NCI-H146 (cell line): ENCODE data around the gene GRK5.

Experiments
- DNase-seq: peaks from one replicate; lab custom pipeline; 2025; lab: John Stamatoyannopoulos, UW

Gene GRK5

GRCh38 chr10:119483839-119484238 lies 276.5 kb downstream of the GRK5 start:
- no peak for DNase-seq

- DNase-seq = no peak
Measured at GRCh38 chr10:119488675-119489074, 281.3 kb downstream of the GRK5 start.

- no peak for DNase-seq
Measured at GRCh38 chr10:119489991-119490326, 282.6 kb downstream of the GRK5 start.

DNA sequence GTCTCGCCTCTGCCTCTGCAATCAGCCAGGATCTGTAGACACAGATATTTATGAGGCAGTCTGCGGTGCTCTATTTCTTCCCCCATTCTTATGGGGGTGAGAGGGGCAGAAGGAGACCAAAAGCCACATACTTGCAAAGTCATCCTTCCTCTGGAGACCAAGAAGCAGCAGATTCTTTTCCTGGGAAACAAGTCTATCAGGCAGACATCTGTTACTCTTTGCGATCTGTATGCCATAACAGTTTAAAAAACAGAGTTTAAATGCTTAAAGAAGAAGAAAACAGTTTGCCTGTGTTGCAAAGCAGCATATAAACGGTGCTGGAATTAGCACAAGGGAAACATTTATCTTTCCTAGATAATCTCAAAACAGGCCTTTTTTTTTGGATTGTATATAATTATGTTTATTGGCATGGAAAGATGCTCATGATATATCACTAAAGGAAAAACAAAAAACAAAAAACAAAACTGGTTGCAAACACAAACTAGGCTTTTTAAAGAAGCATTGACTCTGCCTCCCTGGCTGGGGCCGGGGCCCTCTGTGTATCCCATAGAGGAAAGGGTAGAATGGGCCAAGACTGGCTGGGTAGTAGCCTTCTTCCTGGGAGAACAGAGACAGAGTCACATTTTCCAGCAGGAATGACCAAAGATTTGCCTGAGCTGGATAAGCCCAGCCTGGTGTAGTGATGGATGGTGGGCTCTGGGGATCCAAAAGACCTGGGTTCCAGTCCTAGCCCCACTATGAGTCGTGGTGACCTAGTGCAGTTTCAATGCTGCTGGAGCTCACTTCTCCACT lies 284.8 kb downstream of the GRK5 start:
- no peak for DNase-seq

GRCh38 chr10:119493155-119493554 lies 285.8 kb downstream of the GRK5 start:
- DNase-seq = no peak

GRCh38 chr10:119494236-119495020 lies 287.1 kb downstream of the GRK5 start:
- no peak for DNase-seq

DNA sequence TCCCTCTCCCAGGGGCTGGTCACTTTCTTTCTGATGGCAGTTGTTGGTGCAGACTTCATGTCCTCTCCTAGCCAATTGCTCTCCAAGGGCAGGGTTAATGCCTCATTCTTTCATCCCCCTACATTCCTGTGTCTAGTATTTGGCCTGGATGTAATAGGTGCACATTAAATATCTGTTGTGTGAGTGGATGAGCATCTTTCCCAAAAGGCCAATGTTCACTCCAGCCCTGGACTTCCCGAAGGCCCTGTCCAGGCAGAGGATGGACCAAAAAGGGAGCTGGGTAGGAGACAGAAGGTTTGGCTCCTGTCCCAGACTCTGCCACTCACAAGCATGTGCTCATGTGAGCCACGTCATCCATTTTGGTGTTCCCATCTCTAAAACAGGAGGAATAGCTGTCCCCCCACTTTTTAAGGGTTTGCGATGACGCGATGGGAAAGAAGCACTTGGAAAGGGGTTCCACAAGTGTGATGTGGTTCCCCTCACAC lies 287.7 kb downstream of the GRK5 start:
- no peak for DNase-seq

DNA sequence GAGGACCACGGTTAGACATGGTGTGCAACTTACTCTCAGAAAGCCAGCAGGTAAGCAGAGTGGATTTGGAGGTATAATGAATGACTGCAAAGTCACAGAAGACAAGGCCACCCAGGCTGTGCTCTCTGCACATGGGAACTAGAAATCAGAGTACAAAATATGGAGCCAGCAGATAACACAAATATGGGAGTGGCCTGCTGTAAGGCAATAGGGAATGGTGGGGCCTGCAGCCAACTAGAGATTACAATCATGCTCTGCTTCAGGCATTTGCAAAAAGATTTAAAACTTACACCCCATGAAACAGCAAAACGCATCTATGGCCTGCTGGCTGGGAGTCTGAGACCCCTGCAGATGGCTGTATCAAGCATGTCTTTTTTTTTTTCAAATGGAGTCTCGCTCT lies 288.2 kb downstream of the GRK5 start:
- no peak for DNase-seq

- DNase-seq = no peak
Measured at GRCh38 chr10:119496273-119496672, 288.9 kb downstream of the GRK5 start.

DNA sequence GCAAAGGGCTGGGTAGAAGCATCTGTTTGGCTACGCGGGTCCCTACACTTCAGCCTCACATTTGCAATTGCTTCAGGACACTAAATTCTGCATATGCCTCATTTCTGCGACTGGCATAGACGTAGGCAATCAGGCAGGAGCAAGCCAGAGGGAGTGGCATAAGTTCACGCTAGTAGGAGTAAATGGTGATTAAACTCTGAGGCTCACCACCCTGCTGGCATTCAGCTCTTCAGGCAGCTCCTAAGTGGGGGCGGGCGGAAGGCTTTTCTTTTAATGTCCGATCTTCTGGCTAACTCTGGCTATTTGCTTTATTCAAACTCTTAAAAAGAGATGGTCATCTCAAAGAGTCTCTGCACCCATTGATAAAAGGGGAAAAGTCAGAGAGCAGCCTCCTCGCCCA lies 289.9 kb downstream of the GRK5 start:
- DNase-seq = no peak

DNA sequence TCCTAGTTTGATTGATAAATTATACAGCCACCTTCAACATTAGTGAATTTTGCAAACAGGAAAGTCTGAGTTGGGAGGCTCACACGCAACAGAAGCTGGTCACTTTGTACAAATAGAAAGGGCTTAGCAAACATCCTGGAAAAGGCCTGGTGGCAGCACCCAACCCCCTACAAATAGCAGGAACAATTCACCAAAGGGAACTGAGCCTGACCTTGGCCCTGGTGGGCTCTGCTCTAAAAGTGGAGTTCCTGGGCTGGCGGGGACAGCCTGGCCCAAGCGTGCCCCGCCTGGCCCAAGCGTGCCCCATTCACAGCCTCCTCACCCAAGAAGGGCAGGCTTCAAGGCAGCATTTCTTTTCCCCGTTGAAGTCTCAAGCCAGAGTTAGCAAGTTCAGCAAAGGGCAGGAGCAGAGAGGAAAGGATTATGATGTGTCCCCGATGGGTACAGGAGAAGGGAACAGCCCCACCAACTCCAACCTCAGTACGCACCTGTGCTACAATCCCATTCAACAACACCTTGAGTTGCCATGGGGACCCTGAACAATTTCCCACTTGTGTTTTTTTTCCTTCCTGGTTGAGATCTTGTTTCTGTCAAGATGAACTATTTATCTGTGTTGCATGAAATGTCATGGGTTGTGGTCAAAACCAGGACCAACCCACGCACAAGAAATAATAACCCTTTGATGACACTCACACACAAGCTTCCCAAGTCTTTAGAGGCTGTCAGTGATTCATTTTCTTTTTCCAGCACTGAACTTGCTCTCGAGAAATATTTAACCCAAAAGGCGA lies 291.7 kb downstream of the GRK5 start:
- no peak for DNase-seq

GRCh38 chr10:119499677-119500002 lies 292.3 kb downstream of the GRK5 start:
- DNase-seq = no peak

DNA sequence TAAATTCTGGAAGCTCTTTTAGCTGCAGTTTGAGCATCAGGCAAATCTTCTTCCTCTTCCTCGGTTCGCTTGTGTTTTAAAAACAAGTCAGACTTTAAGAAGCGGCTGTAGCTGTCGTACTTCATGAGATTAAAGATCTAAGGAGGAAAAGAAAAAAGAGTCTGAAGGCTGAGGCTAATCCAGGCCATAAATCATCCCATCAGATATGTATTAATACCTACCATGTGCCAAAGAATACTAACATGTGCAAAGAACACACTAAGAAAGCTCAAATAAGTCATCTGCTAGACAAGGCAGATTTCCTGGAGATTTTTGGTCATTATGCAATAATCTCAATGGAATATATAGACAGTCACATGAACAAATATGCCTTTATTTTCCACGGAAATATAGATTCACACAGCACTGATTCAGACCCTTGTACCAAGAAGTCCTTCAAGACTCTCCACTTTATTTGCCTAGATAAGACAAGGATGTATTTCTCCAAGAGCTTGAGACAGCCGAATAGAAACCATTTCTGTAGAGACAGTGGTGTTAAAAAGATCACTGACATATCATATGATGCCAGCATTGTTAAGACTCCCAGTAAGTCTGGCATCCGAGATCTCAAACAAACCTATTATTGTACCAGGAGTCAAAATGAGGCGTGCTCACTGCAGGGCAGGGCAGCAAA lies 292.9 kb downstream of the GRK5 start:
- no peak for DNase-seq

DNA sequence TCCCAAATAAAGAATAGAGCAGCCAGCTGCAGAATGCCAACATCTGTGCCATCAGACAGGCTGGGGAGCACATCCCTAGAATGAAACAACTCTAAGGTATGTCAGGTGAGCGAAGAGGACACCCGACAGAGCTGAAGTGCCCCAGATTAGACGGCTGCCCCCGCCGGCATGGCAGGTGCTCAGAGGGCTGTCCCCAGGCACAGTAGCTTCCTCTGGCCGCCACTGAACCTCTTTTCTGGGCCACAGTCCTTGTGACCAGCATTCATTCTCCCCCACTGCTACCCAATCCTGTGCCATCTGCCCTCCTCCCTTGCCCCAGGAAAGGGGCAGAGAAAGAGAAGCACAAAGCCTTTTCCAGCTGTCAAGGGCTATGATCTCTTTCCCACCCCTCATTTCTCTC lies 293.4 kb downstream of the GRK5 start:
- DNase-seq = no peak

- DNase-seq = no peak
Measured at GRCh38 chr10:119501690-119502089, 294.3 kb downstream of the GRK5 start.

GRCh38 chr10:119502209-119502608 lies 294.8 kb downstream of the GRK5 start:
- no peak for DNase-seq

DNA sequence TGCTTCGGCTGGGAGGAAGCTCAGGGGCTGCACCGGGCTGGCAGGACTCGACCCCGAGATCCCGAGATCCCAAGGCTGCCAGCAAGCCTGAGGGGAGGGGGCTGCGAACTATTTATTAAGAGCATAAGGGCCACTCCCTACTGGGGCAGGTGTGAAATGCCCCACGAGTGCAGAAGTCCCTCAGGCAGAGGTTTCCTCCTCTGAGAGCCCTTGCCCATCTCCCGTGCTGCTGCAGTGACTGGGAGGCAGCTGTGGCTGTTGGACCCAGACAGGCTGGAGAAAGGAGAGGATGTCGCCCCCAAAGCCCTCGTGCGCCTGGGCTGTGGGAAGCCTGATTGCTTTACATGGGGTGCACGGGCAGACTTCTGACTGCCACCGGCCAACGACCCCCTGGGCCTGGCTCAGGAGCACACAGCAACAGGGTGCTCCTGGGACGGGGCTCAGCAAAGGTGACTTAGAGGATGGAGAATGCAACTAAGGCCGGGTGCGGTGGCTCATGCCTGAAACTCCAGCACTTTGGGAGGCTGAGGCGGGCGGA lies 295.3 kb downstream of the GRK5 start:
- no peak for DNase-seq

DNA sequence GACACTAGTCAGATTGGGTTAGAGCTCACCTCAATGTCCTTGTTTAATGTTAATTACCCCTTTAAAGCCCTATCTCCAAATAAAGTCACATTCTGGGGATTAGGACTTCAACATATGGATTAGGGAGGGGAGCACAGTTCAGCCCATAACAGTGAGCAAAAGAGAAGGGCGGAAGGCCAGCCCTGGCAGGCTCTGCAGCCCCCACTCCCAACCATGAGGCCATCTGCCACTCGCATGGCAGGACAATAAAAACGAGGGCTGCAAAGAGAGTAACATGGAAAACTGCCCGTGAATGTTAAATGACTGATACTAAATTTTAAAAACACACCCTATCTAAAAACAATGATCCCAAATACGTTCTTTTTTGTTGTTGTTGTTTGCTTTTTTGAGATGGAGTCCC lies 296.4 kb downstream of the GRK5 start:
- DNase-seq = no peak

GRCh38 chr10:119504651-119505050 lies 297.3 kb downstream of the GRK5 start:
- no peak for DNase-seq

DNA sequence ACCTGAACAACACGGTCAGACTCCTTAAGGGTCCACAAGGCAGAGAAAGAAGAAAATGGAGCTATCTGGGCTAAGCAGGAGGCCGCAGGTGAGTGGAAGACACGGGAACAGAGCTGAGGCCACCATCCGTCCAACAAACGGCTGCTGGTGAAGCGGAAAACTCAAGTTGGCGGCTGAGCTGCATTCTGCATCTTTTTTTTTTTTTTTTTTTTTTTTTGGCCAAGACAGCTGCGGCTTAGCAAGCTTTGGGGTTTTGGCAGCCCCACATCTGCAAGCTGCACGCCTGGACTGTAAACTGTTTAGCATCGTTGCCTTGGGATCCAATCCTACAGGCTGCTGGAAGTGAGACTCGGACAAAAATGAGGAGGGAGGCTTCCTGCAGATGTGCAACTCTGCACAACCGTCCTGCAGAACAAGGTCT lies 297.8 kb downstream of the GRK5 start:
- DNase-seq = no peak
